Bronchial epithelial cell (primary cell): Measurements from ENCODE around the gene KCNJ14. TPM values are rescaled to one million over a fixed set of nuclear protein-coding genes. Genes with fewer than 3 reads are reported as not detected.

ENCODE experiments used
- DNase-seq: peaks from one replicate; pipeline ENCODE4 v3.0.0-alpha.2; 2010; ENCODE audit warnings: low read depth
- FAIRE-seq: peaks from 2 replicates; lab custom pipeline; 2011; peaks lifted over from hg19 to GRCh38; lab: Jason Lieb, UNC
- H3K27me3 ChIP-seq: 2 replicates; pipeline ENCODE4 v1.5.1; 2011; ENCODE audit warnings: low read length; ENCODE audit not compliant: control insufficient read depth, insufficient read depth
- H3K36me3 ChIP-seq: 2 replicates; pipeline ENCODE4 v1.5.1; 2011; ENCODE audit warnings: low read length; ENCODE audit not compliant: control insufficient read depth, insufficient read depth
- H3K4me3 ChIP-seq: 2 replicates; pipeline ENCODE4 v1.5.1; 2011; ENCODE audit warnings: mild to moderate bottlenecking, low read depth, low read length, control low read depth
- CTCF ChIP-seq: IDR thresholded peaks from 2 replicates; pipeline ENCODE4 v1.5.1; 2011; ENCODE audit warnings: mild to moderate bottlenecking, moderate library complexity, low read length, control low read depth, inconsistent platforms; ENCODE audit not compliant: insufficient read depth, severe bottlenecking
- total RNA-seq: library from RNA; depleted of rRNA; stranded (reverse); fragments of >200 nt; gene quantifications from 2 replicates; pipeline ENCODE4 v1.2.1, GENCODE V29; 2014

Gene KCNJ14
- total RNA-seq, 1 donor from 2014 or later, result 1.1 TPM

GRCh38 chr19:48516536-48516935, 61.2 kb downstream of the KCNJ14 start:
- H3K36me3 ChIP-seq, result no peaks in the 10 kb centered on the region
- H3K27me3 ChIP-seq, result no peaks in the 10 kb centered on the region
- no peak for TF ChIP-seq CTCF
- FAIRE-seq, result no peak
- no peak overlapping the region for H3K4me3 ChIP-seq
- no peak for DNase-seq

Other genes starting within 250 kb of the KCNJ14 start
- 2.1 and 3.5 TPM in 2 replicates for gene CARD8, start 199.7 kb upstream of the KCNJ14 start, total RNA-seq
- gene ZNF114, start 185.5 kb upstream of the KCNJ14 start, total RNA-seq, result 0.13 and 0.53 TPM in 2 replicates
- gene EMP3, start 130.0 kb upstream of the KCNJ14 start, total RNA-seq, result 2.8 and 9.0 TPM in 2 replicates
- 0.79 and 1.4 TPM in 2 replicates for gene TMEM143, start 91.6 kb upstream of the KCNJ14 start, total RNA-seq
- gene SYNGR4, start 91.2 kb upstream of the KCNJ14 start, total RNA-seq, result not detected in 2 replicates
- 27.9 and 30.6 TPM in 2 replicates for gene KDELR1, start 64.0 kb upstream of the KCNJ14 start, total RNA-seq
- under 0.01 TPM in 1 of 2 replicates, not detected in the other for gene GRIN2D, start 61.9 kb upstream of the KCNJ14 start, total RNA-seq
- 23.4 and 31.9 TPM in 2 replicates for gene GRWD1, start 9.6 kb upstream of the KCNJ14 start, total RNA-seq
- 24.2 and 36.6 TPM in 2 replicates for gene CYTH2, start 13.8 kb downstream of the KCNJ14 start, total RNA-seq
- gene LMTK3, start 56.3 kb downstream of the KCNJ14 start, total RNA-seq, result 1.3 and 1.8 TPM in 2 replicates
- 3.4 and 17.2 TPM in 2 replicates for gene SULT2B1, start 96.6 kb downstream of the KCNJ14 start, total RNA-seq
- under 0.01 and 0.64 TPM in 2 replicates for gene SPACA4, start 151.2 kb downstream of the KCNJ14 start, total RNA-seq
- gene FAM83E, start 159.5 kb downstream of the KCNJ14 start, total RNA-seq, result 21.9 and 62.3 TPM in 2 replicates
- gene RPL18, start 163.6 kb downstream of the KCNJ14 start, total RNA-seq, result 3,143 and 4,233 TPM in 2 replicates
- 3.3 and 3.4 TPM in 2 replicates for gene SPHK2, start 163.9 kb downstream of the KCNJ14 start, total RNA-seq
- 6.6 and 8.7 TPM in 2 replicates for gene DBP, start 181.8 kb downstream of the KCNJ14 start, total RNA-seq
- 2.4 and 4.4 TPM in 2 replicates for gene CA11, start 190.6 kb downstream of the KCNJ14 start, total RNA-seq
- not detected in 2 replicates for gene NTN5, start 217.4 kb downstream of the KCNJ14 start, total RNA-seq
- gene FUT2, start 240.4 kb downstream of the KCNJ14 start, total RNA-seq, result 7.9 and 39.4 TPM in 2 replicates